Measurements from ENCODE around the gene TFF1.

- TF ChIP-seq CTCF (IDR thresholded peaks at IDR 0.05): no peak
- no peak for TF ChIP-seq EZH2 (IDR thresholded peaks at IDR 0.05)
Measured at GRCh38 chr21:42406866-42407265, 40.5 kb upstream of the TFF1 start.

Measured in neural progenitor cell (in vitro differentiated cells).